Measurements from ENCODE around the gene AIPL1.
A peak's percentile ranks its signal among the peaks of the same experiment; 100 is the strongest.

The AIPL1 gene

DNA sequence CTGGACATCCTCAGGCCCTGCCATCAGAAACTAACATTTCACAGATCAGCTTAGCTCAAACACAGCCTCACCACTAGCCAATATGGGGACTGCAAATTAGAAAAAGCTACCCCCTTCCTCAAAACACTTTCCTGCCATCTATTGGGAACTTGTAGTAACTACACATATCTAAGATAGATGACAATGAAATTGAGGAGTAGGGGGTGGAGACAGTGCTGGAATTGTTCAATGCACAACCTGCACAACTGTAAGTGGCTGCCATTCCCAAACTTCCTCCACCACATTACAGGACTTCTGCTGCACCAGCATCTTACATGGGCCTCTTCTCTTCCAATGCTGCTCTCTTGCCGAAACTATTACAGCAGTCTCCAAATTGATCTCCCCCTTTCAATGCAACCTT is 21.9 kb downstream of the AIPL1 start:
- no peak for DNase-seq (ENCODE audit: low read depth)

- DNase-seq (ENCODE audit: low read depth), result no peak
Observed at GRCh38 chr17:6408735-6409134, 26.2 kb downstream of the AIPL1 start.

GRCh38 chr17:6408276-6408675 is 26.6 kb downstream of the AIPL1 start:
- no peak for DNase-seq (ENCODE audit: low read depth)

GRCh38 chr17:6402258-6402657 is 32.7 kb downstream of the AIPL1 start:
- no peak for DNase-seq (ENCODE audit: low read depth)

DNA sequence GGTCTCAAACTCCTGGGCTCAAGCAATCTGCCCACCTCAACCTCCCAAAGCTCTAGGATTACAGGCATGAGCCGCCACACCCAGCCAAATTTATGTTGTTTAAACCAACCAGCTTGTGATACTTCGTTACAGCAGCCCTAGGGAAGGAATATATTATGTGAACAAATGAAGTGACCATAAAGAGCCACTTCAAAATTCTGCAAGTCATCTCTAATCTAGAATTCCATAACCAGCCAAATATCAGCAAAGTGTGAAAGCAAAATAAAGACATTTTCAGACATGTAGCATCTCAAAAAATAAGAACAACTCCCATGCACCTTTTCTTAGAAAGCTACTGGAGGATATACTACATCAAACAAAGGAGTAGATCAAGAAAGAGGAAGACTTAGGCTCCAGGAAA is 36.0 kb downstream of the AIPL1 start:
- no peak for DNase-seq (ENCODE audit: low read depth)

DNA sequence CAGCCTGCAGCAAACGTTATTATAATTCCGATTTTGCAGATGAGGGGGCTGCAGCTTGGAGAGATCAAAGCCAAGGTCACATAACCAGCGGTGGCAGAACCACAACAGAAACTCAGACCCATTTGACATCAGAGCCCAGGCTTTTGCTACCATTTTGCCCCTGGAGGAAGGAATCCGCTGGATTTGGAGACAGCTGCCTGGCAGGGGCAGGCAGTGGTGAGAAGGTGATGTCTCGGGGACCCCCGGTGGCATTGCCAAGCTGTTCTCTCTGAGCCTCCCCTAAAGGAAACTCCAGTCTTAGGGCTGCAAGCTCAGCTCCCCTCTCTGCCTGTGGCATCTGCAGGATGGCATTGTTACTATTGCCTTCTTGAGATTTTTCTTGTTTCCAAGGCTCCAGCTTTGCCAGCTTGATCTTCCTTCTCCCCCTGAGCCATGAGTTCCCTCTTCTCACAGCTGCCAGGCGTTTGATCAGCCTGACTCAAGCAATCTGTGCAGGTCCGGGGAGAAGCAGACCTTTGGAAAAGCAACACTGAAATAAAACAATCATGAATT is 40.8 kb downstream of the AIPL1 start:
- DNase-seq (ENCODE audit: low read depth), result no peak

- DNase-seq (ENCODE audit: low read depth), result no peak
Observed at GRCh38 chr17:6393351-6393952, 41.5 kb downstream of the AIPL1 start.

GRCh38 chr17:6392609-6393350 is 42.1 kb downstream of the AIPL1 start:
- no peak for DNase-seq (ENCODE audit: low read depth)

GRCh38 chr17:6388416-6388815 is 46.5 kb downstream of the AIPL1 start:
- no peak for DNase-seq (ENCODE audit: low read depth)

DNA sequence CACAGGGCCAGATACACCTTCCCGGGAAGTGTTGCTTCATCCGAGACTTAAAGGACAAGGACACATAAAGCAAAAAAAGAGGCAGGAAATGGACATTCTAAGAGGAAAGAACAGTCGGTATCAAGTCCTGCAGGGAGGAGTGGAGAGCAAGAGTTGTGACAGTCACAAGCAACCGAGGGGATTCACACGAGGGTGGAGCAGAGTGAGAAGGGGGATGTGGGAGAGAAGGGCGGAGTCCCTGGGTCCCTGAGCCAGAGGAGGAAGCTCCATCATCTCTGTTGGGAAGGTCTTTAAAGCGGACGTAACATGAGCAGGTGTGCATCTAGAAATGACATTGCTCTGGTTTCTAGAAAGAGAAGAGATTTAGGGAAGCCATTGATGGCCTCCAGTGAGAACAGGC is 47.1 kb downstream of the AIPL1 start:
- no peak for DNase-seq (ENCODE audit: low read depth)

- DNase-seq (ENCODE audit: low read depth), result no peak
Observed at GRCh38 chr17:6387442-6387841, 47.5 kb downstream of the AIPL1 start.

GRCh38 chr17:6386041-6386630 is 48.8 kb downstream of the AIPL1 start:
- DNase-seq (ENCODE audit: low read depth), result no peak

GRCh38 chr17:6384481-6384880 is 50.4 kb downstream of the AIPL1 start:
- no peak for DNase-seq (ENCODE audit: low read depth)

DNA sequence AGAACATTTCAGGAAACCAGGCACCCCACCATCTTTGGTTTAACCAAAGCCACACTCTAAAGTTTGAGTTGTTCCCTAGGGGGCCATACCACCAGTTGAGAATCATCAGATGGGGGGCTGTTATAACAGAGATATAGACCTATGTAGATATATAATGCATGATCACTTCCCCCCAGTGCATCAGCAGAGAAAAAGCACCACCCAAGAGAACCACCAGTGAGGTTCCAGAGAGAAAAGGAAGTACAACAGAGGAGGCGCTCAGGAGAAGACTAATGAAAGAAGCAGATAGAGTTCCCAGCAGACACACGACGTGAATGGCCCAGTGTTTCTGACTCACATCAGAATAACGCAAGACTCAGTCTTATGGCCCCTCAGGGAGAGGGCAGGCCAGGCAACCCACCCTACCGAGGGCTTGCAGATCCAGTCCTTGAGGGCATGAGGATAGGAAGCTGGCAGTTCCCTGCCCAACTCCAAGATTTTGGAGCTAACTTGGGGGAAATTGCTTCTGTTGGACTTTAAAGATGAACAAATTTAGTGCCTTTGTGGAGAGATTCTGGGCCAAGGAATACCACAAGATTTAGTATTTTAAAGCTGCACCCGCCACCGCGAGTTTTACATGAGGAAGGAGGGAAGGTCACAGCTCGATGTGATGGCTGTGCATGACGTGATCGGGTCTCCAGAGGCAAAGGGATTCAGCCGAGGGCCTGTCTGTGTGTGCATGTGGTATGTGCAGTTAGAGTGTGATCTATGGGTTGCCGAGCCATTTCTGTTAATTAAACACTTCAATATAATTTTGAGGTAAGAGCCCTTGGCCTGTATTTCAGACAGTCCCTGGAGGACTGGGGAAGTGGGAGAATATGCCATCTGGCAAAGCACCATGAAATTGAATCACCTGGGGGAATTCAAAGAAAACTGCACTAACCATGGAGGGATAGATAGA is 53.1 kb downstream of the AIPL1 start:
- DNase-seq (ENCODE audit: low read depth), result no peak

- no peak for DNase-seq (ENCODE audit: low read depth)
Observed at GRCh38 chr17:6380915-6381438, 53.9 kb downstream of the AIPL1 start.

- no peak for DNase-seq (ENCODE audit: low read depth)
Observed at GRCh38 chr17:6377906-6378305, 57.0 kb downstream of the AIPL1 start.

DNA sequence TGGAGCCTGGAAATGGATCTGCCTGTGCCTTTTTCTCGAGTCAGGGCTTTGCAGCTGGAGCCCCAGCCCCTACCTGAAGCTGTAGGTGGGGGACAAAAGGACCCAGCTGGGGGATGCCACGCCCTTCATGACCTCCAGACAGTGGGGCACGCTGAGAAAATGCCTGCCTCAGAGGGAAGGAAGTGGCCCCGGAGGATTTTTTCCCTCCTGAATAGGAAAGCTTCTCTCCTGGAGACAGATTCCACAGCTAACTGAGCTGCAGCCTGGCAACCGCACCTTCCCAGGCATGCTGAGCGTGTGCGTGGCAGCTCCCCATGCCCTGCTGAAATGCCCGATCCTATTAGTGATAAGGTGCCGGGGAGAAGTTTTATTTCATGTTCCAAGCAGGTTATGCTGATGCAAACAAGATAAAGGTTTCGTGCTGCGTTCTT is 58.0 kb downstream of the AIPL1 start:
- DNase-seq (ENCODE audit: low read depth), result no peak

- peak; percentile 21 for DNase-seq (ENCODE audit: low read depth)
Observed at GRCh38 chr17:6374761-6375312, 60.1 kb downstream of the AIPL1 start.

DNA sequence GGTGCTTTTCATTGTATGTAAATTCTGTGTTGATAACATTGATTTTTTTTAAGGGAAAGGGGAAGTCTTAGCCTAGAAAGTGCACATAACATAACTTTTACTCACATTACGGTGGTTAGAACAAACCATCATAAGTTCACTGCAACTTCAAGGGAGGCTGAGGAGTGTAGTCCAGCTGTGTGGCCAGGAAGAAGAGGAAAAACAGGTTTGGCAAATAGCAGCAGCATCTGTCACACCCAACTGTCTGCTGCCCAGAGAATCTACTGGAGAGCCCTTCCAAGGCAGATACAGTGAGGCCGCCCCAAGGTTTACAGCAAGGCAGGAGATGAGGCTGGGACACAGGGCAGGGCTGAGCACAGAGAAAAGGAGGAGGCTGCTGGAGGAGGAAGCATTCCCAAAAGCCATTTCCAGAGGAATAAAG is 60.6 kb downstream of the AIPL1 start:
- no peak for DNase-seq (ENCODE audit: low read depth)

Measured in stimulated activated CD8-positive, alpha-beta memory T cell treated with anti-CD3 and anti-CD28 coated beads, Interleukin-15, amount 100 ng/mL, for 24 hours (primary cell).